Duodenal mucosa (tissue), 2 donors: ENCODE results near the gene OGFOD3.

Experiments used
- H3K27ac ChIP-seq: one replicate; pipeline ENCODE4 v1.7.0; 2013; ENCODE audit warnings: low read depth, low read length
- H3K27me3 ChIP-seq, 2 donors: one replicate each; pipeline ENCODE4 v1.7.0; 2013; ENCODE audit warnings: low read length in 2 of 2, control low read depth in 1 of 2; ENCODE audit not compliant: insufficient read depth in 2 of 2, control insufficient read depth in 1 of 2
- H3K36me3 ChIP-seq, 2 donors: one replicate each; pipeline ENCODE4 v1.7.0; 2013; ENCODE audit warnings: low read length in 2 of 2, control low read depth in 1 of 2; ENCODE audit not compliant: insufficient read depth in 2 of 2, control insufficient read depth in 1 of 2
- H3K4me1 ChIP-seq, 2 donors: one replicate each; pipeline ENCODE4 v1.7.0; 2013; ENCODE audit warnings: low read length in 2 of 2, control low read depth in 1 of 2; ENCODE audit not compliant: insufficient read depth in 2 of 2, control insufficient read depth in 1 of 2
- H3K4me3 ChIP-seq, 2 donors: one replicate each; pipeline ENCODE4 v1.7.0; 2013; ENCODE audit warnings: low read length in 2 of 2, low read depth in 1 of 2
- H3K9ac ChIP-seq, 2 donors: one replicate each; pipeline ENCODE4 v1.7.0; 2013; ENCODE audit warnings: low read length in 2 of 2, low read depth in 1 of 2
- H3K9me3 ChIP-seq, 2 donors: one replicate each; pipeline ENCODE4 v1.7.0; 2013; ENCODE audit warnings: low read length in 2 of 2, control low read depth in 1 of 2; ENCODE audit not compliant: control insufficient read depth in 1 of 2

Gene OGFOD3

DNA sequence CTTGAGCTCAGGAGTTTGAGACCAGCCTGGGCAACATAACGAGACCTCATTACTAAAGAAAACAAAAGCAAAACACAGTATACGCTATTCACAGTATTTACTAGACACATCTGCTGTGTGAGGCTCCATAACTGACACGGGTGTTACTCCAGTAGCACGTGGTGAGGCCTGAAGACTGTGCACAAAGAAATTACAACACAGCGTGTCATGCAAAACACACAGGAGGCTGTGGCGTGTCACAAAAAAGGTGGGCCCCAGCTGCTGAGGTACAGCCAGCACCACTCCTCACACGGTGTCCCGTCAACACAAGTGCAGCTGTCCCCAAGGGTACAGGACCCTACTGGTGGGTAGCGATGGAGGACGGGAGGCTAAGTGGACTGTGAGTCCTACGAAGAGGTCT is 29.5 kb upstream of the OGFOD3 start:
- no peaks in the 10 kb centered on the region for H3K27me3 ChIP-seq
- H3K36me3 ChIP-seq = peaks cover 7 to 24% of the 10 kb centered on the region in 2 donors
- peaks cover 15 to 29% of the 10 kb centered on the region in 2 donors for H3K4me1 ChIP-seq
- H3K9ac ChIP-seq = no peak overlapping the region
- no peaks in the 10 kb centered on the region for H3K9me3 ChIP-seq
- no peak overlapping the region for H3K27ac ChIP-seq
- H3K4me3 ChIP-seq = no peak overlapping the region

DNA sequence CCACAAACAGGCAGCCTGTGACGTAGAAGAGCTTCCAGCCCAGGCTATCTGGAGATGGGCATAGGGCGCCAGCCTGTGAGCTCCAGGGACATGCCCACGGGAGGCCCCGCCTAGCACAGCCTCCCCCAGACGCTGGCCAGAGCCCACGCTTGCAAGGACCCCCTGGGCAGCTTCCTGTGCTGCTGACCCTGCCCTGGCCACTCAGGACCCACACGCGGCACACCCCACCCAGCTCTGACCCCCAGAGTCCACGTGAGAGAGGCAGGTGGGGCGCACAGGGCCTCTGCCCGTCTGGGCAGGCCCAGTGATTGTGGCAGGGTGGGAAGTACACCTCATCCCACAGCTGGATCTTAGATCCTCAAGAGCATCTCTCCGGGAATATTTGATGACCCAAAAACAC is 28.3 kb upstream of the OGFOD3 start:
- Histone ChIP-seq H3K27ac (no peak overlapping the region), H3K4me1 (peaks cover 15 to 29% of the 10 kb centered on the region in 2 donors), H3K4me3 (no peak overlapping the region), H3K9me3 (no peaks in the 10 kb centered on the region), H3K36me3 (peaks cover 14 to 35% of the 10 kb centered on the region in 2 donors), H3K9ac (no peak overlapping the region), H3K27me3 (no peaks in the 10 kb centered on the region)

GRCh38 chr17:82446124-82446523 is 27.7 kb upstream of the OGFOD3 start:
- Histone ChIP-seq H3K4me1 (peaks cover 10 to 25% of the 10 kb centered on the region in 2 donors), H3K4me3 (no peak overlapping the region), H3K27me3 (no peaks in the 10 kb centered on the region), H3K9me3 (no peaks in the 10 kb centered on the region), H3K36me3 (peaks cover 14 to 35% of the 10 kb centered on the region in 2 donors), H3K27ac (no peak overlapping the region), H3K9ac (no peak overlapping the region)

GRCh38 chr17:82445542-82445941 is 27.2 kb upstream of the OGFOD3 start:
- Histone ChIP-seq H3K27me3 (no peaks in the 10 kb centered on the region), H3K9me3 (no peaks in the 10 kb centered on the region), H3K4me1 (peaks cover 8 to 21% of the 10 kb centered on the region in 2 donors), H3K9ac (no peak overlapping the region), H3K4me3 (no peak overlapping the region), H3K36me3 (peaks cover 14 to 35% of the 10 kb centered on the region in 2 donors), H3K27ac (no peak overlapping the region)

DNA sequence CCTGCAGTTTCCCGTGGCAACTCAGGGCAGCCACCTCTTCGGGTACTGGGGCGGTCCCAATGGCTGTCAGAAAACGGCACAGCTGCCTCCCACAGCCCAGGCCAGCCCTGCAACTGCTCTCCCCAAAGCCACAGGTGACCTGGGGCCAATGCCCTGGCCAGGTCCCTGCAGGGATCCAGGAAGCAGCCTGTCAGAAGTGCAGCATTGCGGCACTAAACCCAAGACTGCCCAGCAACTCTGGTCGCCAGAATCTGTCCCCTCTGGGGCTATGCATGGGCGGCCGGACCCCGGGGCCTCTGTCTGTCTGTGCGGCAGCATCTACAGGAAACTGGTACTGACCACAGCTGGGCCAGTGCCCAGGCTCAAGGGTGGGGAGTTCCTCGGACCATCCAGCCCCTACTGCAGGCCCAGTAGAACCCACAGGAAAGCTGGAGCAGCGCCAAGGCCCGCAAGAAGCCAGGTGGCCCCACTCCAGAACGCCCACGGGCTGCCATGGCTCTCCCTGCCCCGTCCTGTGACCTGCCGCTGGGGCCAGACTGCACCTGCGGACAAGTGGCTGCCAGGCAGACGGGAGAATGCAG is 26.6 kb upstream of the OGFOD3 start:
- H3K27me3 ChIP-seq = no peaks in the 10 kb centered on the region
- no peak overlapping the region for H3K4me3 ChIP-seq
- H3K9ac ChIP-seq = no peak overlapping the region
- no peaks in the 10 kb centered on the region for H3K9me3 ChIP-seq
- H3K36me3 ChIP-seq = peaks cover 14 to 35% of the 10 kb centered on the region in 2 donors
- no peak overlapping the region for H3K27ac ChIP-seq
- peaks cover 8 to 20% of the 10 kb centered on the region in 2 donors for H3K4me1 ChIP-seq

DNA sequence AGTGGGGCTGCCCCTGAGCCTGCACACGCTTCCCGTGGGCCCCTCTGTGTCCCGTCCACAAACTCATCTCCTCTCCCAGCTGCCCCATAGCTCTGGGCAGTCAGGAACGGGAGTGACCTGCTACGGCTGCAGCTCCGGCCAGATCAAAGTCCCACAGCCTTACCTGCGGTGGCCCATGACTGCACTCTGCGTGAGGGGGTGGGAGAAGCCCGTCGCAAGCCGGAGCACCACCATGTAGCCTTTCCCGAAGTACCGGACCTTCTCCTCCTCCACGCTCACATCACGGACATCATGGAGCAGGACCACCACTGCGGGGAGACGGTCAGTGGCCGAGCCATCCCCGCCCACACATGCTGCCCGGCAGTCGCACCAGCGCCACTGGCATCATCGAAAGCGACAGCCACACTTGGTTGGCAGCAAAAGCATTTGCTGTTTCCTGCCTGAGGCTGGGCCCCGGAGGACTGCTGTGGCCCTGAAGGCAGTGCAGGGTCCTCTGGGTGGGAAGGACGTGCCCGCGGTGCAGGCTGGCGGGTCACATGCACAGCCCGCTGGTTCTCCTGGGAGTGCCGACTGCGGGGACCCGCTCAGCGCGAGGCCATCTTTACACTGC is 26.0 kb upstream of the OGFOD3 start:
- Histone ChIP-seq H3K27ac (no peak overlapping the region), H3K9ac (no peak overlapping the region), H3K9me3 (no peaks in the 10 kb centered on the region), H3K4me3 (no peak overlapping the region), H3K27me3 (no peaks in the 10 kb centered on the region), H3K4me1 (peaks cover 5 to 13% of the 10 kb centered on the region in 2 donors), H3K36me3 (peaks cover 14 to 35% of the 10 kb centered on the region in 2 donors)

GRCh38 chr17:82443465-82444283 is 25.3 kb upstream of the OGFOD3 start:
- Histone ChIP-seq H3K9me3 (no peaks in the 10 kb centered on the region), H3K36me3 (peaks cover 14 to 35% of the 10 kb centered on the region in 2 donors), H3K4me3 (no peak overlapping the region), H3K9ac (no peak overlapping the region), H3K27me3 (no peaks in the 10 kb centered on the region), H3K4me1 (peaks cover 5 to 6% of the 10 kb centered on the region in 2 donors), H3K27ac (no peak overlapping the region)

GRCh38 chr17:82442643-82443464 is 24.5 kb upstream of the OGFOD3 start:
- H3K4me1 ChIP-seq = peaks cover 2 to 4% of the 10 kb centered on the region in 2 donors
- no peak overlapping the region for H3K9ac ChIP-seq
- peaks cover 14 to 38% of the 10 kb centered on the region in 2 donors for H3K36me3 ChIP-seq
- H3K4me3 ChIP-seq = no peak overlapping the region
- H3K27me3 ChIP-seq = no peaks in the 10 kb centered on the region
- no peaks in the 10 kb centered on the region for H3K9me3 ChIP-seq
- H3K27ac ChIP-seq = no peak overlapping the region

GRCh38 chr17:82441691-82442487 is 23.5 kb upstream of the OGFOD3 start:
- H3K4me1 ChIP-seq = no peaks in the 10 kb centered on the region
- H3K9me3 ChIP-seq = no peaks in the 10 kb centered on the region
- no peak overlapping the region for H3K4me3 ChIP-seq
- no peak overlapping the region for H3K27ac ChIP-seq
- peaks cover 14 to 44% of the 10 kb centered on the region in 2 donors for H3K36me3 ChIP-seq
- H3K27me3 ChIP-seq = no peaks in the 10 kb centered on the region
- H3K9ac ChIP-seq = no peak overlapping the region
